GM10847 (cell line): ENCODE data around the gene GOPC.

Source experiments
- POLR2A ChIP-seq: IDR thresholded peaks from 2 replicates; pipeline ENCODE4 v1.6.1; 2011; ENCODE audit not compliant: insufficient read length; ENCODE audit errors: extremely low read depth

Gene GOPC

DNA sequence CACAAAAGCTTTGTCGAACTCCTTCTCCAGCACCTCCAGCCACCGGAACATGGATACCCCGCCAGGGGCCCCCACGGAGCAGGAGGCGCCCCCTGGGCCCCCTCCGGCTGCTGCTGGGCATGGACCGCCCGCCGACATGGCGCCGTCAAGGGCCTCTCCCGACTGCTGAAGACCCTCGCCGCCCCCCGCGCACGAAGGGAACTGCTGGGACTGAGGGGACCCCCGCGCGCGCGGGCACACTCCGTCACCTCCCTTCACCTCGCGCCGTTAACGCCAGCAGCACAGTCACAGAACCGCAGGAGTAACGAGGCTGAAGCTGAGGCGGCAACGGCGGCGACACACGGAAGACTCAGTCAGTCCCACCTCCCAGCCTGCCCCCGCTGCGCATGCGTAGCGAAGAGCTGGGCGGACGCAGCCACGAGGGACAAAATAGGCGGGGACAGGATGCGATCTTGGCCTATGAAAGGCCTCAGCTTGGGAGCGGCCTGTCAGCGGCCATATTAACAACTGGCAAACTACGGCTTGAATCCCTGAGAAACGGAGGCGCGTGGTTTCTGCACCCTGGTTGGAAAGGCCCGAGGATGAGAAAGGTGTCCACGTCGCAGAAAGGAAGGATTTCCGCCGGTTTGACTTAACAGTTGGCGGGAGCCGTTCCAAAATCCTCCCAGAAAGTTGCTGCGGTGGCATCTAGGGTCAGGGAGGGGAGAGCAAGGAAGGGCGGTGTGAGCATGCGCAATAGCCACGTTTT lies at the start of gene GOPC:
TSS of gene GOPC (minus strand) at position 361 of the 748 bp plus-strand sequence. CDS start at position 138, 223 bp downstream.
- TF ChIP-seq POLR2A, result peak; percentile 88

DNA sequence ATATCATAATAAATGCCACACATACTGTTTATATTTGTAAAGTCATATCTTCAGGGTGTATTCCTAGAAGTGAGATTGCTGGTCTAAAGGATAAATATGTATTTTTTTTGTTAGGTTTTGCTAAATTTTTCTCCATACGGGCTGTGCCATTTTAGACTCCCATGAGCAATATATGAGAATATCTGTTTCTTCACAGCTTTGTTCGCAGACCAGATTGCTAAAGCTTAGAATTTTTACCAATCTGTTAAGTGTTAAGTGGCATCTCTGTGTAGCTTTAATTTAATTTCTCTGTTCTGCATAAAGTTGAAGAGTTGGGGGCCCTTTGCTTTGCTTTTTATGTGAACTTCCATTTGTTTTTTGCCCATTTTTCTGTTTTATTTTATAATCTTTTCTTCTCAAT lies 40.7 kb upstream of the GOPC start:
- no peak for TF ChIP-seq POLR2A

DNA sequence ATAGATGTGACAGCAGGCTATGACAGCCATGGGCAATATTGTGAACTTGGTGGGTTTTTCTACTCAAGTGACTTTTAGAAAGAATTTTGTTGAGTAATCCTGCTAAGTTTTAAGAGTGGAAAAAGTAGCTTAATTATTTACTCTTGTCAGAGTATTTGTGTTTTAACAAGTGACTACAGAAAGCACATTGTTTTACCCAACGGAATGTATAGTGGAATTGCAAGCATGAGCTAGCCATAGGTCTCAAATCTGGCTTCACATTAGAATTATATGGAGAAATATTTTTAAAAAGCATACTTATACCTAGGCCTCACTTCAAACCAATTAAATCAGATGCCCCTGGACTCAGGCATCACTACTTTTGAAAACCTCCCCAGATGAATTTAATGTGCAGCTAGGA lies 35.5 kb upstream of the GOPC start:
- TF ChIP-seq POLR2A, result no peak

DNA sequence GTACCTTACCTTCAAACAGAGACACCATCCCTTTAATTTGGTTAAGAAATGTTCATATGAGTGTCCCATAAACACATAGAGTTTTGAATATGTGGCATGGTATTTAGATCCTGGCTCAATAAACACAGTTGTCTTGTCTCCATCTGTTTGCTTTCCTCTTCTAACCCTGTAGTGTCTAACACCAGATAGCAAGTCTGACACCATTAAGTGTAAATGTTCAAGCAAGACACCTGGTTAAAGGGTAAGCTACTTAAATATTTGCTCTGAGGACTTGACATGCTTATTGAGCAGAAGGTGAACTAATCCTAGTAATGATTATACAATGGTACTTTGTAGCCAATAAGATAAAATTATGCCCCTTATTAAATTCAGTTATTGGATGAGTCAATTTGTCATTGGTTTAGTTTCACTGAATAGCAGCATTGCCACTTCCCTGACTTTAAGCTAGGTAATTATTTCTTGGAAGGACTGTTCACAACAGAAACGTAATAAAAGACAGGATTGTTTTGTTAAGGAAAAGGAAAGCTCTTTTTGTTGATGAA lies 26.9 kb upstream of the GOPC start:
- TF ChIP-seq POLR2A, result no peak

DNA sequence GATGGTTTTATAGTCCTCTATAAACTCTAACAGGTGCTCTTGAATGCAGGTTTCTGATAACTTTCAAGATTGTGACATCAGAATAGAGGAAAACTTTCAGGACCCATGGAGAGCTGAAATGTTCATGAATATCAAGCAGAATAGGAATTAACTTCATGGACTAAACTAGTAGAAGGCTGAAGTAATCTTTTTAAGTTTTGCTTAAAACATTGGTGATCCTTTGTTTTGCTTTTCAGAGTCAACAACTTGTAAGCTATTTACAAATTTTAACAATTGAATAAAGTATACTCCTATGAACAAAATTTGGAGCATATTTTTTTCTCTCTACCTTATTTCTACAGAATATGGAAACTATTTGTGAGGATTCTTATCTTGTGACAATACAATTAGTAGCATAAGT lies 25.2 kb upstream of the GOPC start:
- no peak for TF ChIP-seq POLR2A

DNA sequence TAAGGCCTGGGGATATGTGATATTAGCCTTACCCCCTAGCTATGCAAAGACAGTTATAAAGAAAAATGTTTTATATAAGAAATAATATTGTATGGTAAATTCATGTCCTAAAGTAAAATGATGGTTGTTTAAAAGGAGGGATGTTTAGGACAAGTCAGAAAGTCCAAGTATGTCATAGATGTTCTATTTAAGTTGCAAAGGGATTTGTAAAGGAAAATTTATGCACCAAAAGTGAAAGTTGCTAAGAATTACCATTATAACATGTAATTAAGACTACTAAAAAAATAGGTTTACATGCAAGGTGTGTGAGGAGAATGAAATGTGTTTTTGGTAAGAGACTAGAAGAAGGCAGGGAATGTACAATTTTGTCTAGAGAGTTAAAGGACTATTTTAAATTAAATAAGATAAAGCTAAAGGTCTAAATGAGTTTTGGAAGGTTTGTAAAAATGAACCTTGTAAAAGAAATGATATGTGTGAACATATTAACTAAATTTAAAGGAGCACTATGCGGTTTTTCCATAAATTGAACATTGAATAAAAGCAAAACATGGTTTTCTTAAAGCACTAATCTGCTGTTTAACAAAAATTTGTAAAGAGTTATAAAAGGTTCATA lies 22.7 kb upstream of the GOPC start:
- no peak for TF ChIP-seq POLR2A

DNA sequence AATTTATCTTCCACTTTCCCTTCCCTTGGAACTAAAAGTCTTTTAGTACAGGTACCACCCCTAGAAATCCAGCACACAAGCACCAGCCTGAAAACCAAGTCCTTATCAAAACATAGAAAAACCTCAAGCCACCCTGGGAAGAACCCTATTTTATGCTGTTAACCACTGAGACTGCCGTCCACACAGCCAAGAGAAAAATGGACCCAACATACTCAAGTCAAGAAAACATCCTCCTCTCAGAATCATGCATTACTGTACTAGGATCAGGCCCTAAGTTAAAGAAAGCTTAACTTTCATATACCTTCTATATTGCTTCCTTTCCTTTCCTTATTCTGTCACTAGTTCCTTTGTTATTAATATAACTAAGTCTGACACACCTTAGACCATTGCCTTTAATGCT lies 16.9 kb upstream of the GOPC start:
- TF ChIP-seq POLR2A, result no peak

DNA sequence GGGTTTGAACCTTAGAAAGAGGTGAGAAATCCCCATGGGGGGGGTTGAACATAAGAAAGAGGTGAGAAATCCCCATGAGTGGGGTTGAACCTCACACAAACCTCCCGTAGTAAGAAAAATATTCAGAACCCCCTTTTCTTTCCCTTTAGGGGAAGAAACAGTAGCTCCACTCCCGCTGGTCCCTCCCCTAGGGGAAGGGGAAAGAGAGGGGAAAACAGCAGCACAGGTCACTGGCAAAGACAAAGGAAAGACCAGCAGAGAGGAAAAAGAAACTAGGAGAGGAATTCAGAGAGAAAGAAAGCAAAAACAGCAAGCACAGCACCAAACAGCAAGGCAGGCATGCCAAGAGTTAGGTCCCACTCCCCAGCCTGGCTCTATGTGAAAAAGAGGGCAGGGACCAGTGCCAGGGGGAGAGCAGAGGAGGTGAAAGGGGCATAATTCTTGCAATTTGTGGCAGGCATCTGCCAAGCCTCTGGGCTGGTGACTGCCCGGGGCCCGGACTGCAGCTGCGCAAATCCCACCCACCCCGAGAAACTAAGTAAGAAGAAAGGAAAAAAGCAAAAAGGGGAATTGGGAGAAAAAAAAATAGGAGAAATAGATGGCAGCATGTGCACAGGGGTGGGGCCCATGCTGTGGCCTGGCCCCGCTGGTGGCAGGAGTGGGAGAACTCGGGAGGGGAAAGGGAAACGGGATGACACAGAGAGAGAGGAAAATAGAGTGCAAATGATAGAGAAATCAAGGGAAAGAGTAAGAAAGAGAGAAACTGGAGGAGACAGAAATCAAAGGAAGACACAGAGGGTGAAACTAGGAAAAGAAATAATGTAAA lies 15.1 kb upstream of the GOPC start:
- no peak for TF ChIP-seq POLR2A

DNA sequence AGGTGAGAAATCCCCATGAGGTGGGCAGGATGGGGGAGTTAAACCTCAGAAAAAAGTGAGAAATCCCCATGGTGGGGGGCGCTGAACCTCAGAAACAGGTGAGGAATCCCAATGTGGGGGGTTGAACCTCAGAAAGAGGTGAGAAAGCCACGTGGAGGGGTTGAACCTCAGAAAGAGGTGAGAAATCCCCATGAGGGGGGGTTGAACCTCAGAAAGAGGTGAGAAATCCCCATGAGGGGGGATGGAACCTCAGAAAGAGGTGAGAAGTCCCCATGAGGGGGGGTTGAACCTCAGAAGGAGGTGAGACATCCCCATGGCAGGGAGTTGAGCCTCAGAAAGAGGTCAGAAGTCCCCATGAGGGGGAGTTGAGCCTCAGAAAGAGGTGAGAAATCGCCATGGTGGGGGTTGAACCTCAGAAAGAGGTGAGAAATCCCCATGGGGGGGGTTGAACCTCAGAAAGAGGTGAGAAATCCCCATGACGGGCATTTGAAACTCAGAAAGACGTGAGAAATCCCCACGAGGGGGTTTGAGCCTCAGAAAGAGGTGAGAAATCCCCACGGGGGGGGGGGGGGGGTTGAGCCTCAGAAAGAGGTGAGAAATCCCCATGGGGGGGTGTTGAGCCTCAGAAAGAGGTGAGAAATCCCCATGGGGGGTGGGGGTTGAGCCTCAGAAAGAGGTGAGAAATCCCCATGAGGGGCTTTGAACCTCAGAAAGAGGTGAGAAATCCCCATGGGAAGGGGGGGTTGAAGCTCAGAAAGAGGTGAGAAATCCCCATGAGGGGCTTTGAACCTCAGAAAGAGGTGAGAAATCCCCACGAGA lies 14.3 kb upstream of the GOPC start:
- TF ChIP-seq POLR2A, result no peak

DNA sequence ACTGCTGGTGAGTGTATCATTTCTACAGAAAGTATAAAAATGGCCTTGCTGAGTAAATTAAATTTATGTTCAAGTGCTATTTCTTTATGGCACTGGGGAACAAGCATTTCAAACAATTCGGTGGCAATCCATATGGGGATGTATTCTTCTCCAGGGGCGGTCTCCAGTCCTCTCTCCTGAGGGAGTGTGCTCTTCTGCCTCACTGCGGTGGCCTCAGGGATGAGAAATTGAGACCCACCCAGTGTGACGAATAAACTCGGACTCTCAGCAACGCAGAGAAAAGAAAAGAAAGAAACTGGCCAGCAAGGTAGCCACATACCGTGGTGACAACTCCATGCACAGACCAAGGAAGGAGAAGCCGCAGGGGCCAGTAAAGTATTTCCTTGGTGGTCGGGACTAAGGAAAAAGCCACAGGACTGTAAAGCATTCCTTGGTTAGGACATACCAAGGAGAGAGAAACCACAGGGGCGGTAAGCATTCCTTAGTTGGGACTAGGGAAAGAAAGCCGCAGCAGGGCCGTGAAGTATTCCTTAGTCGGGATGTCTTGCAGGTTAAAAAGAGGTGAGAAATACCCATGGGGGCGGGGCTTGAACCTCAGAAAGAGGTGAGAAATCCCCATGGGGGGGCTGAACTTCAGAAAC lies 13.6 kb upstream of the GOPC start:
- no peak for TF ChIP-seq POLR2A

DNA sequence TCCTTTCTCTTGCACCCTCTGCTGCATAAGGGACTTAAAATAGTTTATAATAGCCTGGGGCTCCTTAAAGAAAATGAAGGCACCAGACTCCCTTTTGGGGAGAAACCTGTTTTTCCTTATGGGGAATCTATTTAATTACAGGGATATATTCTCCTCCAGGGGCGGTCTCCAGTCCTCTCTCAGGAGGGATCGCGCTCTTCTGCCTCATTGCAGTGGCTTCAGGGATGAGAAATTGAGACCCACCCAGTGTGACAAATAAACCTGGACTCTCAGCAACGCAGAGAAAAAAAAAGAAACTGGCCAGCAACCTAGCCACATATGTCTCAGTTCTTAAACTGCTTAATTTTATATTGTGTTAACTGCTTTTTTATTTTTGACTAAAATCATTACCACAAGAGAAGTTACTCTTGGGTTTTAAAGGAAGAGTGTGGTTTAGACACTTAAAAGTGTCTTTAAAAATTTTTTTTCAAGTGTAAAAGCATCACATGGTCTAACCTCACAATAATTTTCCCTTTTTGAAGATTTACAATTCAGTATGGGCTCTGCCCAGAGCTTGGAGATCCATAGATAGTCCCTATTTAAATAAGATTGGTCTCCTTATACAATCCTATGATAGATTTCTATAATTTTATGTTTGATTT lies 11.7 kb upstream of the GOPC start:
- TF ChIP-seq POLR2A, result no peak

DNA sequence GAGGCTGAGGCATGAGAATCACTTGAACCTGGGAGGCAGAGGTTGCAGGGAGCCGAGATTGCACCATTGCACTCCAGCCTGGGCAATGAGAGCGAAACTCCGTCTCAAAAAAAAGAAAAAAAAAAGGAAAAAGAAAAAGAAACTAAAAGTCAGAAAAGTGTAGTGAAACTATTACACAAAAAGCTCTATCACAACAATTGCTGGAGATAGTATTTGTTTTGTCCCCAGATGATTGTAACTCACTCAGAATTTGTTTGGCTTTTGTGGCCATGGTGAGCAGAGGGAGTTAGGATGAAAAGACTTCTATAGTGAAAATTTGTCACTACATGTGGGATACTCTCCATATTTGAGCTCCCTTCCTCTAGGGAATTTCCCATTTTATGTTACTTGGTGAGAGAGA lies 5.2 kb upstream of the GOPC start:
- no peak for TF ChIP-seq POLR2A

DNA sequence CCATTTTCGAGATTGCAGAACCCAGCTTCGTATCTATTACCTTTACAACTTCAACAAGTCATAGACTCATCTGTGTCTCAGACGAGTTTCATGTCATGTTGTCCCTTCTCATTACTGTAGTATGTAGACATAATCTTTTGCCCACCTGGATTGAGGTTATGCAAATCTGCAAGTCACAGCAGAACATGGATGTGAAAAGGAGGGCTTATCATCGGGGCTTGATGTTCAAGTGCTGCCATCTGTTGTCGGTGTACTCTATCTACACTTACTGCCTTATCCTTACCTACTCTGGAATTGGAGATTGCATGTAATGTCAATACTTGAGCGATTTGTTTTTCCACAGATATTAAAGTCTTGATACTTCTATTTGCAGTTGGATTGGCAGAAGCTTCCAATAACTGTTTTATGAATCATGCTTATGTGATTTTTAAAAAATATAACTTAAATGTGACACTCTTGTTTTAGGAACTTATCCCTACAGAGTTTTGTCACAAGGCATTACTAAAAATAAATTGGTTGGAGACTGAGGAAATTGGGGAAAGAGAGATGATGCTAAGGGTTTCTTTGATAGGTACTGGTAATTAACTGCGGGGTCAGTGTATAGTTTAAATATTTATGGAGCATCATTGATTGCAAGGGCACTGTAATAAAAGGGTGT lies 3.0 kb upstream of the GOPC start:
- TF ChIP-seq POLR2A, result no peak
